ENCODE results near the gene GCNT2.
"Not testable (repeated sequence)": the region's sequence is repeated elsewhere in the genome, so short reads cannot be mapped to it uniquely, and the experiment has no call there.

GCNT2 gene

GRCh38 chr6:10510592-10511367, 10.4 kb upstream of the GCNT2 start:
- no peak for TF ChIP-seq EZH2 (IDR thresholded peaks at IDR 0.05)
- TF ChIP-seq POLR2AphosphoS5 (IDR thresholded peaks at IDR 0.05; ENCODE audit: borderline replicate concordance, low read depth, low read length), result no peak
- no peak for TF ChIP-seq FOXP2 (optimal IDR thresholded peaks at IDR 0.05; ENCODE audit: control extremely low read depth, extremely low read length, insufficient read depth)

GRCh38 chr6:10511477-10511876, 9.7 kb upstream of the GCNT2 start:
- Histone ChIP-seq H3K4me3 (no peak overlapping the region), H3K9me3 (ENCODE audit: low read depth, low read length) (no peaks in the 10 kb centered on the region), H3K36me3 (ENCODE audit: insufficient read depth, low read length) (no peaks in the 10 kb centered on the region), H3K9ac (ENCODE audit: insufficient read length) (no peak overlapping the region), H3K27ac (no peak overlapping the region)
- TF ChIP-seq POLR2AphosphoS5 (IDR thresholded peaks at IDR 0.05; ENCODE audit: borderline replicate concordance, low read depth, low read length) (no peak), EZH2 (IDR thresholded peaks at IDR 0.05) (no peak), FOXP2 (optimal IDR thresholded peaks at IDR 0.05; ENCODE audit: control extremely low read depth, extremely low read length, insufficient read depth) (no peak)
- DNase-seq (ENCODE audit: low read depth, low spot score), result no peak

More at GRCh38 chr6:10510592-10511367, 10.4 kb upstream of the GCNT2 start:
- Histone ChIP-seq H3K4me3 (no peak overlapping the region), H3K36me3 (ENCODE audit: insufficient read depth, low read length) (no peaks in the 10 kb centered on the region), H3K9me3 (ENCODE audit: low read depth, low read length) (no peaks in the 10 kb centered on the region), H3K27ac (no peak overlapping the region), H3K9ac (ENCODE audit: insufficient read length) (no peak overlapping the region)
- DNase-seq (ENCODE audit: low read depth, low spot score), result no peak

- no peak for DNase-seq (ENCODE audit: low read depth, low spot score)
- no peak overlapping the region for H3K4me3 ChIP-seq
Measured at GRCh38 chr6:10513544-10513943, 7.6 kb upstream of the GCNT2 start.

DNA sequence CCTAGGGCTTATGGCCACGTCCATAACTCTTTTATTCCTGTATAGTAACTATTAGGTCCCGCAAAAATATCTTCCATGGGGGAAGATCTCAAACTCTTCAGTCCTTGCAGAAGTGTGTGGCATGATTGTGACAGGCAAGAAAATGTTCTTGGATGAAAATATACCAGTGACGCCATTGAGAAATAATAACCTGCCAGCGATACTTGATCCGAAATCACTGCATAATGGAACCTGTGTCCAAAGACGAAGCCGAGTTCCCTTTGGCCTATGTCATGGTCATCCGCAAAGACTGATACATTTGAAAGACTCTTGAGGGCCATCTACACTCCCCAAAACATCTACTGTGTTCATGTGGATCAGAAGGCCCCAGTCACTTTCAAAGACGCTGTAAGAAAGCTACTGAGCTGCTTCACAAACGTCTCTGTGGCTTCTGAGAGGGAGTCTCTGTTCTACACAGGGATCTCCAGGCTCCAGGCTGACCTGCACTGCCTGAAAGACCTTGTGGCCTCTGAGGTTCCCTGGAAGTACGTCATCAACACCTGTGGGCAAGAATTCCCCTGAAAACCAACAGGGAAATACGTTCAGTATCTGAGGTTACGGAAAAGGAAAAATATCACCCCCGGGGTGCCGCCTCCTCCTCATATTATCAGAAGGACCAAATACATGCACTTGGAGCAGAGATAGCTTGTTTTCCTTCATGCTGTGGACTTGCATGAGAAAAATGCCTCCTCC, 6.9 kb upstream of the GCNT2 start:
- no peaks in the 10 kb centered on the region for H3K9me3 ChIP-seq (ENCODE audit: low read depth, low read length)
- TF ChIP-seq POLR2AphosphoS5 (IDR thresholded peaks at IDR 0.05; ENCODE audit: borderline replicate concordance, low read depth, low read length) (no peak), EZH2 (IDR thresholded peaks at IDR 0.05) (no peak), FOXP2 (optimal IDR thresholded peaks at IDR 0.05; ENCODE audit: control extremely low read depth, extremely low read length, insufficient read depth) (no peak)
- no peak overlapping the region for H3K9ac ChIP-seq (ENCODE audit: insufficient read length)
- no peak for DNase-seq (ENCODE audit: low read depth, low spot score)
- no peak overlapping the region for H3K4me3 ChIP-seq
- no peaks in the 10 kb centered on the region for H3K36me3 ChIP-seq (ENCODE audit: insufficient read depth, low read length)
- no peak overlapping the region for H3K27ac ChIP-seq

More at GRCh38 chr6:10513544-10513943, 7.6 kb upstream of the GCNT2 start:
- TF ChIP-seq FOXP2 (optimal IDR thresholded peaks at IDR 0.05; ENCODE audit: control extremely low read depth, extremely low read length, insufficient read depth), result no peak
- TF ChIP-seq EZH2 (IDR thresholded peaks at IDR 0.05), result no peak
- no peak for TF ChIP-seq POLR2AphosphoS5 (IDR thresholded peaks at IDR 0.05; ENCODE audit: borderline replicate concordance, low read depth, low read length)
- H3K27ac ChIP-seq, result no peak overlapping the region
- H3K36me3 ChIP-seq (ENCODE audit: insufficient read depth, low read length), result no peaks in the 10 kb centered on the region
- H3K9ac ChIP-seq (ENCODE audit: insufficient read length), result no peak overlapping the region
- H3K9me3 ChIP-seq (ENCODE audit: low read depth, low read length), result no peaks in the 10 kb centered on the region

GRCh38 chr6:10516953-10517352, 4.2 kb upstream of the GCNT2 start:
- H3K9ac ChIP-seq (ENCODE audit: insufficient read length), result no peak overlapping the region
- H3K36me3 ChIP-seq (ENCODE audit: insufficient read depth, low read length), result no peaks in the 10 kb centered on the region
- no peaks in the 10 kb centered on the region for H3K9me3 ChIP-seq (ENCODE audit: low read depth, low read length)
- DNase-seq (ENCODE audit: low read depth, low spot score), result no peak
- no peak overlapping the region for H3K4me3 ChIP-seq
- H3K27ac ChIP-seq, result no peak overlapping the region
- no peak for TF ChIP-seq EZH2 (IDR thresholded peaks at IDR 0.05)
- TF ChIP-seq FOXP2 (optimal IDR thresholded peaks at IDR 0.05; ENCODE audit: control extremely low read depth, extremely low read length, insufficient read depth), result no peak
- TF ChIP-seq POLR2AphosphoS5 (IDR thresholded peaks at IDR 0.05; ENCODE audit: borderline replicate concordance, low read depth, low read length), result no peak

DNA sequence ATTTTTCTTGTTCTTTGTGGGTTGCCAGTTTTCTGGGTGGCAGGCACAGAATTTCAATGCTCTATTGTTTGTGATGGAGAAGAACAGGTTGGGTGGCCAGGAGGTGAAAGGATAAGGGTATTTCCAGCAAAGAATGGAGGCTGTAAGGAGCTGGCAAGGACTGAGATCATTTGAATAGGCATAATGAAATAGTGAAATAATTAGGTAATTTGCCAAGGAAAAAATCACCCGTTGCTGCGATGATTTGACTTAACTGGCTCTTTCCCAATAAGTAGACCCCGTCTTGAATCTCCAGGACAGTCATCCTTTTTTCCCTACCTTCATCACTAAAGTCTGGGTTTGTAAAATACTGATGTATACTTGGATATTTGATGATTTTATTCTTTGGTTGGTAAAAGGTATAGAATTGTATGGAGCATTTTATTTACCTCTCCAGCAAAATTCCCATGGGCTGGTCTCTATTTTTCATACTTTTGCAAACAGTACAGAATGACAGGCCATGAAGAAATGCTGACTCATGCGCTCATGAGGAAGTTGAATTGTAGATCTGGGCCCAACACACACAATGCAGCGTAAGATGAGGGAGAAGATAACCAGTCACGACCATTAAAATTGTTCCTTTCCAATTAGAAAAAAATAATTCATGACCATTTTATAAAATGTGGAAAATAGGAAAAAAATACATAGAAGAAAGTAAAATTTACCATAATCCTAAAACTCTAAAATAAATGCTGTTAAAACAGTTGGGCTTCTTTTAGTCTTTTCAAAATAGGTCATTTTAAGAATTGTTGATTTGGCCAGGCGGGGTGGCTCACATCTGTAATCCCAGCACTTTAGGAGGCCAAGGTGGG, 2.4 kb upstream of the GCNT2 start:
- DNase-seq (ENCODE audit: low read depth, low spot score), result no peak
- Histone ChIP-seq H3K27ac (peak overlapping the region; percentile 57; the same call in 1 of the 2 replicates), H3K9ac (ENCODE audit: insufficient read length) (no peak overlapping the region)

GRCh38 chr6:10519408-10519697, 1.8 kb upstream of the GCNT2 start:
- H3K9me3 ChIP-seq (ENCODE audit: low read depth, low read length); H3K36me3 ChIP-seq (ENCODE audit: insufficient read depth, low read length); DNase-seq (ENCODE audit: low read depth, low spot score); H3K4me3 ChIP-seq; H3K9ac ChIP-seq (ENCODE audit: insufficient read length): not testable (repeated sequence)
- H3K27ac ChIP-seq, result 0 out of 2 replicates have a peak overlapping the region, but pooled peaks have one; percentile 57

More for the DNA sequence above, 2.4 kb upstream of the GCNT2 start:
- no peak overlapping the region for H3K4me3 ChIP-seq
- no peaks in the 10 kb centered on the region for H3K9me3 ChIP-seq (ENCODE audit: low read depth, low read length)
- H3K36me3 ChIP-seq (ENCODE audit: insufficient read depth, low read length), result no peaks in the 10 kb centered on the region
- TF ChIP-seq EZH2 (IDR thresholded peaks at IDR 0.05), result no peak
- TF ChIP-seq FOXP2 (optimal IDR thresholded peaks at IDR 0.05; ENCODE audit: control extremely low read depth, extremely low read length, insufficient read depth), result no peak
- TF ChIP-seq POLR2AphosphoS5 (IDR thresholded peaks at IDR 0.05; ENCODE audit: borderline replicate concordance, low read depth, low read length), result no peak

DNA sequence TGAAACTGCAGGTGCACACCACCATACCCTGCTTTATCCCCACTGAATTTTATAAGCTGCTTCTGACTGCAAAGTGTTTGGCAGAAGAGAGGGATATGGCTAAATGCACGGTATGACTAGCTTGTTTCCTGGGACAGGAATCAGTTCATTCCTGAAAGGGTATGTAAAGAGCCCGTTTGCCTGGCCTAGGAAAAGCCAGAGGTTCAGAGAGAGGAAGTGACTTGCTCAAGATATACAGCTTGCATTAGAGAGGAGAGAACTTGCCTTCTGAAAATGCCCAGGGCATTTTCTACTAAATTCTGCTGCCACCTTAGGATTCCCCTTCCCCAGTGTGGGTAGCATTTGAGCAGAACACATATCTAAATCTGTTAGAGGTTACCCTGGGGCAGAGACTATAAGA, 683 bp upstream of the GCNT2 start:
- peak overlapping the region; percentile 52 for H3K9ac ChIP-seq (ENCODE audit: insufficient read length)

More for the DNA sequence above, 683 bp upstream of the GCNT2 start:
- Histone ChIP-seq H3K9me3 (ENCODE audit: low read depth, low read length) (no peaks in the 10 kb centered on the region), H3K4me3 (peak overlapping the region; percentile 58), H3K36me3 (ENCODE audit: insufficient read depth, low read length) (no peaks in the 10 kb centered on the region), H3K27ac (peak overlapping the region; percentile 74)
- no peak for DNase-seq (ENCODE audit: low read depth, low spot score)
- TF ChIP-seq FOXP2 (optimal IDR thresholded peaks at IDR 0.05; ENCODE audit: control extremely low read depth, extremely low read length, insufficient read depth) (no peak), EZH2 (IDR thresholded peaks at IDR 0.05) (no peak), POLR2AphosphoS5 (IDR thresholded peaks at IDR 0.05; ENCODE audit: borderline replicate concordance, low read depth, low read length) (no peak)
